SIG-M5 treated with dmso at 0.1 percent for 504 hours (cell line): ENCODE results near the gene CCDC15.
"Not testable (repeated sequence)": the region's sequence is repeated elsewhere in the genome, so short reads cannot be mapped to it uniquely, and the experiment has no call there.

Experiments
- DNase-seq: peaks from one replicate; lab custom pipeline; 2025; ENCODE audit not compliant: unreplicated experiment; lab: John Stamatoyannopoulos, UW

Gene CCDC15

DNA sequence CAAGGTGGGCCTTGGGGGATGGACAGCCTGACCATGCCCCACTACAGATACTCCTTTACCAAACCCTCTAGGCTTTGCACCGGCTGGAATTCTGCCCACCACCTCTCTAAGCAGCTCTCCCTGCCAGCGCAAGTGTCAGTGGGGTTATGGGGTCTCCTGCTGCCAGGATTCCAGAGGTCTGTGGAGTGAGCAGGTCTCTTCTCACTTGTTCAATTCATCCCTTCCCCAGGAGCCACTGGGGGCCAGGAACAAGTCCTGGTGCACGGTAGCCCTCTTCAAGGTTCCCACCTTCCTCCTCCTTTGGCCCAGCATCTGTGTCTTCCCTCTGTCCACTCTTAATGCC is 30.5 kb downstream of the CCDC15 start:
- DNase-seq: no peak

GRCh38 chr11:124987096-124987495 is 33.1 kb downstream of the CCDC15 start:
- DNase-seq: no peak

DNA sequence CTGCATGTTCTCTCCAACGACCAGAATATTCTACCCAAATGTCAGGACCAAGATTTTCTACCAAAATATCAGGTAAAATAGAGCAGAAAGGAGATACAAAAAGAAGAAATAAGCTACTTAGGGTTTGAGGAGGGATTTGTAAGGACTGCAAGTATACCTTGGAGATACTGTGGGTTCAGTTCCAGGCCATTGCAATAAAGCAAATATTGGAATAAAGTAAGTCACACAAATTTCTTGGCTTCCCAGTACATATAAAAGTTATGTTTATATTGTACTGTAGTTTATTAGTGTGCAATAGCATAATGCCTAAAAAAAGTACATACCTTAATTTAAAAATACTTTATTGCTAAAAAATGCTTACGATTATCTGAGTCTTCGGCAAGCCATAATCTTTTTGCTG is 34.1 kb downstream of the CCDC15 start:
- DNase-seq: no peak

- no peak for DNase-seq
Measured at GRCh38 chr11:125001079-125001778, 47.2 kb downstream of the CCDC15 start.

DNA sequence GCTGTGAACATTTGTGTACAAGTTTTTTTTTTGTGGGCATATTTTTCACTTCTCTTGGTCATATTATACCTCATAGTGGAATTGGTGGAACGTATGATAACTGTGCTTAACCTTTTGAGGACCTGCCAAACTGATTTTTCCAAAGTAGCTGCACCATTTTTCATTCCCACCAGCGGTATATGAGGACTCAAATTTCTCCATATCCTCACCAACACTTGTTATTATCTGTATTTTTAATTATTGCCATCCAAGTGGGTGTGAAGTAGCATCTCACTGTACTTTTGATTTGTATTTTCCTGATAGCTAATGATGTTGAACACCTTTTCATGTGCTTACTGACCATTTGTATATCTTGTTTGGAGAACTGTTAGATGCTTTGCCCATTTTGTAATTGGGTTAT is 47.8 kb downstream of the CCDC15 start:
- DNase-seq: no peak

GRCh38 chr11:125005491-125005890 is 51.5 kb downstream of the CCDC15 start:
- peak; percentile 41 for DNase-seq

GRCh38 chr11:125016413-125016812 is 62.4 kb downstream of the CCDC15 start:
- no peak for DNase-seq

DNA sequence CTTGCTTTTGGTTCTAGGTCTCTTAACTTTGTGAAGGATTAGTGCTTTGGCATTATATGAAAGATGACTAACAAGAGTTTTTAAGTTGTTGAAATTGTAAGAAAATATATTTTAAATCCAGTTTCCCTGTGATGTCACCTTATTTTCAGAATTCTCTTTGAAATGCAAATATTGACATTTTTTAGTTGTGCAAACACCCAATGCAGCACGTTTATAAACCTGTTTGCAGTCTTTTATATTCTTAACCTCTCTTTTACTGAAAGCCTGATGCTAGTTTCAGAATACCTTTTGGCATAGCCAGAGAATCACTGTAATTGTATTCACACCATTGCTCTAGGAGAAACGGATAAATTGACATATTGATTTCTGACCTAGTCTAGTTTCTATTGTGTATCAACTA is 66.3 kb downstream of the CCDC15 start:
- no peak for DNase-seq

DNA sequence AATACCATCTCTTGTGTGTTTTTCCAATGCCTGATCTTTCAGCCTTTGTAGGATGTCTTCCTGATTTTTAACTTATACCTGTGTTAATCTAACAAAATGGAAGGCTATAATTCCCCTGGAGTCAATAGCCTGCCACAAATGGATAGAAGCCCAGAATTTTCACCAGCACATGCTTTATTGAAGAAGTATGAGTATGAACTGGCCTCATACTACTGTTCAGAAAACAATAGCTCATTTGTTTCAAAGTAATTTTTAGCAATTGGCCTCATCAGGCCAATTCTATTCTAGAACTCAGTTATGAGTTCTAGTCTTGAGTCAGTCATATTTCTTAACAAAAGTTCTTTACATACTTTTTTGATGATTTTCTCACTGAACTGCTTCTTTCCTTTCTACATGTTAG is 68.5 kb downstream of the CCDC15 start:
- DNase-seq: no peak

GRCh38 chr11:125025968-125026367 is 72.0 kb downstream of the CCDC15 start:
- DNase-seq: no peak

- DNase-seq: not testable (repeated sequence)
Measured at GRCh38 chr11:125029431-125029830, 75.4 kb downstream of the CCDC15 start.

GRCh38 chr11:125036933-125037332 is 82.9 kb downstream of the CCDC15 start:
- DNase-seq: peak; percentile 14

- no peak for DNase-seq
Measured at GRCh38 chr11:125049164-125049792, 95.3 kb downstream of the CCDC15 start.

- no peak for DNase-seq
Measured at GRCh38 chr11:125052047-125052446, 98.0 kb downstream of the CCDC15 start.

DNA sequence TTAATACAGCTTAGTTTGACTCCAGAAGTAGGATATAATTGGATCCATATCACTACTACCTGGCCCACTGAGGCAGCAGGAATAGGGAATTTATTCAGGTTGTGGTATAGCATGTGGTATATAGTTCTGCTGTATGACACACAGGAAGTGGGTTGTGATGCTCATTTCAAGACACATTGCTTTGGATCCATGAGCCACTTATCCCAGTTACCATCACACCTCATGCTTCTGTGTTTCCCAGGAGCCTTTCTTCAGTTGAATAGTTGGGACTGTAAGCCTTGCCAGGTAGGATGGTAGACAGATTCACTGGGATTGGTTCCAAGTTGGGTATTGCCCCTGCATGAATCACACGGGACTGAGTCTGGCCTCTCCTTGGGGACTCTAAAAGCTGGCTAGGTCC is 99.2 kb downstream of the CCDC15 start:
- no peak for DNase-seq

GRCh38 chr11:125055107-125055715 is 101.2 kb downstream of the CCDC15 start:
- DNase-seq: no peak

DNA sequence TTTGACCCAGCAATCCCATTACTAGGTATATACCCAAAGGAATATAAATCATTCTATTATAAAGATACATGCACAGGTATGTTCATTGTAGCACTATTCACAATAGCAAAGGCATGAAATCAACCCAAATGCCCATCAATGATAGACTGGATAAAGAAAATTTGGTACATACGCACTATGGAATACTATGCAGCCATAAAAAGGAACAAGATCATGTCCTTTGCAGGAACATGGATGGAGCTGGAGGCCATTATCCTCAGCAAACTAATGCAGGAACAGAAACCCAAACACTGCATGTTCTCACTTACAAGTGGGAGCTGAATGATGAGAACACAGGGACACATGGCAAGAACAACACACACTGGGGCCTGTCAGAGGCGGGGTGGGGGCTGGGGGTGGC is 102.1 kb downstream of the CCDC15 start:
- DNase-seq: not testable (repeated sequence)

DNA sequence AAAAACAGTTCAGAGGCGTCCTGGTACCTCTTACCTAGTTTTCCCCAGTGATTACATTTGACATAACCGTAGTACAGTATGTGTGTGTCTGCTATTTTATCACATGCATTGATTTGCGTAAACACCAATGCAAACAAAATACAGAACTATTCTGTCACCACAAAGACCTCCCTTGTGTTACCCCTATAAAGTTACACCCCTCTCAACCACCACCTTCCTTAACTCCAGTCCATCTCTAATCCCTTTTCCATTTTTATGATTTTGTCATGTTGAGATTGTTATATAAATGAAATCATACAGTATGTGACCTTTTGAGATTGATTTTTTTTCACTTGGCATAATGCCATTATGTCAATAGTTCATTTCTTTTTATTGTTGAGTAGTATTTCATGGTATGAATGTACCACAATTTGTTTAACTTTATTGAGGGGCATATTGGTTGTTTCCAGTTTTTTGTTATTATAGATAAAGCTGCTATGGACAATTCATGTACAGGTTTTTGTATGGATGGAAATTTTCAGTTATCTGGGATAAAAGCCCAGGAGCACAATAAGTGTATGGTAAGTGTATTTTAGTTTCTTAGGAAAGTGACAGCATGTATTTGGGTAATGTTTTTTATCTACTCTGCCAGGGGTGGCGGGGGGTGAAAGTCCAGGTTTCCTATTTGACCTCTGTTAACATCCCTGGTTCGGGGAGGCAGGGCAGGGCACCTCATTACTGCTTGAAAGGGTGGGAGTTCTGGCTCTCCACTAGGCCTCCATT is 103.1 kb downstream of the CCDC15 start:
- no peak for DNase-seq

DNA sequence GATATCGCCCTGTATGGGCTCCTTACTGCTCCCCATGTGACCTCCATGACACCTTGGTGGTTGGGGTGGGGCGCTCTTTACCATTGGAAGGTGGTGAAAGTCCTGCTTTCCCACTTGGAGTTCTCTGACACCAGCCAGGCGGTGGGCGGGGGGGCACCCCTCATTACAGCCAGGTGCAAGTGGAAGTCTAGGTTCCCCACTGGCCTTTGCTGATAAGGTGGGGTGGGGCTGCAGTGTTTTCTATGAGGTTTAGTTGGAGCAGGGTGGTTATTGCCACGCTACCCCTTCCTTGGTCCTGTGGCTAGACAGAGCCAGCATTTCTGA is 103.7 kb downstream of the CCDC15 start:
- DNase-seq: no peak

GRCh38 chr11:125061281-125061680 is 107.3 kb downstream of the CCDC15 start:
- DNase-seq: no peak

DNA sequence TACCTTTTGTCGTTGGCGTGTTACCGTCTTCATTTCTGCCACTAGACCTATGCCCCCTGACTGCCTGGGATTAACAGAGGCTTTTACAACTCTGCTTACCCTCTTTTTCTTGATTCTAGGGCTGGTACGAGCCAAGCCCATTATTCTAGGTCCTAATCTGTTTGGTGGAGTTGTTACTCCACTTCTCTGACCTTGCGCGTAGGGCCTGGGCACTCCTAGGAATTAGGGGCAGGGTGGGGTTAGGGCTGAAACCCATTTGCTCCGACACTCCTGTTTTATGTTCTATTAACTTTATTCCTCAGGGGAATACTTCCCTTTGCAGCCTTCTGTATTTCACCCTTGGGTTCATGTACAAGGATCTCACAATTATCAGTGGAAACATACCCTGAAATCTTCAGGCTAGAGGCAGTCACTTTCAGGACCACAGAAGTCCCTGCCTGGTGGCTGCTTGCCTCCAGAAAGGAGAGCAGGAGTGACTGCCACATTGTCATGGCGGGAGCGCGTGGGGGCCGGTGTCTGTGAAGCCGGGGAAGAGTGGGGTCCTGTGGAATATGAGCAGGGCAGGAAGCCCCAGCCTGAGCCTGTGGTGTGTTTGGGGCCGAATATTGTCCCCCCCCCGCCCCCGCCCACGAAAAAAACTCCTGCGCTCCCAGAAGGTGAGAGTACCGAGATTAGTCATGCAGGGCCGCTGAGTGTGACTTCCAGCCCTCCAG is 108.4 kb downstream of the CCDC15 start:
- DNase-seq: no peak
